DMS53 treated with DMSO at 0.1 percent for 48 hours (cell line): ENCODE data around the gene BRCA2.

ENCODE experiments used
- DNase-seq: peaks from one replicate; lab custom pipeline; 2025; ENCODE audit not compliant: unreplicated experiment; lab: John Stamatoyannopoulos, UW

The BRCA2 gene

DNA sequence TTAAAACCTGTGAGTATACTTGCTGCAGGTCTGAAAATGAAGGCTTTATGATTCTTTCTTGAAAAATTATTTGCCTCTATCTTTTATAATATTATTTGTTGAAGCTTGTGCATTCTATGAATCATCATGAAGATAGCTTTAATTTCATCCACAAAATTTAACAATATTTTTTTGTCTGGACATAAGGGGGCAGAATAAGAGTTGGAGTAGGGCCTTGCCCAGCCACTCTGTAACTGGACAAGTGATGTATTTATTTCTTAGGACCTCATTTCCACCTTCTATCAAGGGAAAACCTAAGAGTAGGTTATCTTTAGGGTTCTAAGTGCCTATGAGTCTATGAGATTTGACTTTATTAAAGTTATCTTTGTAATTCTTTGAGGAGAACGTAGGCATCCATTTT is 62.7 kb downstream of the BRCA2 start:
- DNase-seq: no peak

DNA sequence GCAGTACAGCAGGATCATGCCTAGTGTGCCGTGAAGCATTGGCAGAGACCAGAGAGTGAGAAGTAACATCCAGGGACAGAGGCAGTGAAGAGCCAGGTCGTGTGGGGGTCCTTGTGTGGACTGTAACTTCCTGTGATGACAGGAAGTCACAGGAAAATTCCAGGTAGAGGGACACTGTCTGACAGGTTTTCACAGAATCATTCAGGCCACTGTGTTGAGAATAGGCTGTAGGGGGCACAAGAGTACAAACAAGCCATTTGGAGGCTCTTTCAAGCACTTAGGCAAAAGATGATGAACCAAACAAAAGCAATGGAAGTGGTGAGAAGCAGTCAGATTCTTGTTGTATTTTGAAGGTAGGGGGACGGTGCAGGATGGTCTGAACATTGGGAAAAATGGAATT is 66.2 kb downstream of the BRCA2 start:
- DNase-seq: peak; percentile 22

DNA sequence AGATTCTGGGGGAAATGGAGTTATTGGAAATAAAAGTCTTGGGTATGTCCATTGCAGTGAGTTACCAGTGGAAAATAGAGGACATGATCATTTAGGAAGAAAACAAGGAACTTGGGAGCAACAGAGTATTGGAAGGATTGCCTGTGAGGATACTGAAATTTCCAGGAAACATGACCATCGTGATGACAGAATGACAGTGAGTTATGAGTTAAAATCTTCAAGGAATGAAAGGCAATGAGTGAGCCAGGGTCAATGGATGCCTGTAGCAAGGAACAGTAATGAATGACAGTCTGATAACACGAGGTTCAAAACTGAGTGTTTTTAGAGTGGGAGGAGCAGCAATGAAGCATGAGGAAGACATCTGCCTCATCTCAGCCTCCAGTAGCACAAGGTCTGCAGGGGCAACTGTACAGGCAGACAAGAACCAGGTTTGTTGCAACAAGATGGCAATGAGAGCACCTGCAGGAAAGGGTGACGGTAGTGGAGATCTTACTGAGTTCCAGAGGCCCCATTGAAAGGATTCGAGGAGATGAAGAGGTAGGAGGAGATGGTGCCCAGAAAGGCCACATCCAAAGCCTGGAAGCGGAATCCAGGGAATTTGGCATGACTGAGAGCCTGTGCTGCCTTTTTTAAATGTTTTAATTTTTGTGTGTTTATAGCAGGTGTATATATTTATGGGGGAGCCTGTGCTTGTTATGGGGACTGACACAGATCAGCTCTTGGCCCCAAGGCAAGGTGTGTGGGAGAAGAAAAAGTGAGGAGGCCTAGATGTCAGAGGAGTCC is 68.7 kb downstream of the BRCA2 start:
- DNase-seq: no peak

DNA sequence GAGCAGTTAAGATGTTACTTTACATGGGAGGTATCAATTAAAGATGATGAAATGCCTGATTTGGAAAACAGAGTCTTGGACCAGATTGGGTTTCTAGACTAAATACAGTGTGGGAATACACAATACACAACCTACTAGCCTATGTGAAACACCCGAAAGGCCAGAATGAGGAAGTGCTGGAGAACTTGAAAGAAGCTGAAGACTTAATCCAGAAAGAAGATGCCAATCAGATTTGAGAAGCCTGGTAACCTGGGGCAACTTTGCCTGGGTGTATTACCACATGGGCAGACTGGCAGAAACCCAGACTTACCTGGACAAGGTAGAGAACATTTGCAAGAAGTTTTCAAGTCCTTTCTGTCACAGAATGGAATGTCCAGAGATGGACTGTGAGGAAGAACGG is 69.4 kb downstream of the BRCA2 start:
- DNase-seq: no peak

DNA sequence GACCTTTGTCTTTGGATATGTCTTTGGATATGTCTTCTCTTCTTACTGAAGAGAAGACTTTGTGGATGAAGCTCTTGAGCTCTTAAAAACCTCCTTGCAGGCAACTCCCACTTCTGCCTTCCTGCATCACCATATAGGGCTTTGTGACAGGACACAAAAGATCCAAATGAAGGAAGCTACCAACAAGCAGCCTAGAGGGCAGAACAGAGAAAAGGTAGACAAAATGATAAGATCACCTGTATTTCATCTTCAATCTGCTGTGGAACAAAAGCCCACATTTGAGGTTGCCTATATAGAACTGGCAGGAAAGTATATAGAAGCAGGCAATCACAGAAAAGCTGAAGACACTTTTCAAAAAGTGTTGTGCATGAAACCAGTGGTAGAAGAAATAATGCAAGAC is 70.1 kb downstream of the BRCA2 start:
- DNase-seq: no peak

DNA sequence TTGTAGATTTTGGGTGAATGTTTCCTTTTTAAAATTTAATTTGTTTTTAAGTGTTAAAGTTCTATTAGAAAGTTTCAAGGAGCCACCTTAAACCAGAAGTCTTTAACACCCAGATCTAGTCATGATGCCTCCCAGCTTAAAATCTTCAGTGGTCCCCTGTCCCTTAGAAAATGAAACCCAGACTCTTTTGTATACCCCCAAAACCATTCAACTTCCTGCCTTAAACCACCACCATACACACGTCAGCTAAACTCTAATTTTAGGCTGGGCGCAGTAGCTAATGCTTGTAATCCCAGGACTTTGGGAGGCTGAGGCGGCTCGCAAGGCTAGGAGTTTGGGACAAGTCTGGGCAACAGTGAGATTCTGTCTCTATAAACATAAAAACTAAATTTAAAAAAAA is 74.7 kb downstream of the BRCA2 start:
- DNase-seq: no peak

DNA sequence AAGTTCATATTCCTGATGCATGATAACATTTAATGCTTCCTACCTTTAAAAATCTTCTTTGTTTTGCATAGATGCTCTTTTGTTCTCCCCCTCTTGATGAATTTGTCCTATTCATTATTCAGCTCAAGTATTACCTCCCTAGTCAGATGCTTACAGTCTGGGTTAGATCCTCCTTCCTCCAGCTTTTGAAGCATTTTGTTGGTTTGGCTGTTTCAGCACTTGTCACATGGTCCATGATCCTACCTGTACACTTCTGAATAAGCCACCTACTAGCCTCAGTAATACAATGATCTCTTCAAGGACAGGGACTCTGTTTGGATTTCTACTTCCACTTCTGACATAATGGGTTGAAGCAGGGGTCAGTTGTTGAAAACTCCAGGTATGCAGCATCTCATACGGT is 75.2 kb downstream of the BRCA2 start:
- DNase-seq: no peak

DNA sequence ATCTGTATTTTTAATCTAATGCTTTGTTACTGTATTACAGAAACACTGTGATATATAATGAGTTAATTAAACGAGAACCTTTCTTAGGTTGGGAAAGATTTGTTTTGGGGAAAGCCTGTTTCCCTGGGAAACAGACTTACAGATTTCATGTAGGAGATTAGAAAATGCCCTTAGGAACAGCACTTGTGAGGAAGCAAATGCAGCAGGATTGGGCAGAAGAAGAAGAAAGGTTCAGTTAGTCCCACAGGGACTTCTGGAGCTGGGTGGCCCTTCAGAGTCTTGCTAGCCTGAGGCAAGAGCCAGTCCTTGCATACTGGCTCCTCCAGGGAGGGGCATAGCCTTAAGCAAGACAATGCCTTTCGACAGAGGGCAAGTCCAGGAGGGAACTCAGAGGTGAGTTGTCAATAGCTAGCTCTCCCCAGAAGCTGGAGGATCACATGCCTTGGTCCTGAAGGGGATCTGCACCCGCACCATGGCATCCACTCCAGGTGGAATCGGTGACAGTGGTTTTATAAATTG is 75.9 kb downstream of the BRCA2 start:
- DNase-seq: no peak

DNA sequence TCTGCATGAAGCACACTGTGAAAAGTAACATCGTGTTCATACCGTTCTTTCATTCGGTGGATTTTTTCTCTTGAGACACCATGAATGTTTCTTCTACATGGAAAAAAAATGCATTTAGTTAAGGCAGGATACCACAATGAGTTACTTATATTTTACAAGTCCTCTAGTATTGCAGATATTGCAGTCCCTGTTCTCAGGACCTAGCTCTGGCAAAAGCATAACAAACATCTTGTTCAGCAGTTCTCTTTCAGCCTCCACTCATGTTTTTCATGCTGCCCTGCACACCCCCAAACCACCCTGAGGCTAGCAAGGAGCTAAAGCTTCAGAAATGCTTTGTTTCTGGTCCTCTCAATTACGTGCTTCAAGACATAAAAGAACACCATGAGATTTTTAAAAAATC is 87.8 kb downstream of the BRCA2 start:
- DNase-seq: no peak

DNA sequence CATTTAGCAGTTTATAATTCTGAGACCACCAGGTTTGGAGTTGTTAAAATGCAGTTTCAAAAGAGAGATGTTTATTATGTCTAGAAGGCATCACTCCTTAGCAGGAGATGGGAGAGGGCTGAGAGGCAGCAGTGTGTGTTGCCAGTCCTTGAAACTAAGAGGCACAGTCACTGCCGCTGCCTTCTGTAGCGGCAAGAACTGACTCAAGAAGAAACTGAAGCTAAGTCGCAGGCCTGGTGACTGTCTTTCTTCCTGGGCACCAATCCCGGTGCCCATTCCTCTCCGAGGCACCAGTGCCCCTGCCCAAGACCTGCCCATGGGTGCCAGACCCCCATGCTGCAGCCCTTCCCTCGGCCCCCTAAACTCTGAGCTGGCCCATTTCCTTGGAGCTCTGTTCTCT is 92.5 kb downstream of the BRCA2 start:
- no peak for DNase-seq

DNA sequence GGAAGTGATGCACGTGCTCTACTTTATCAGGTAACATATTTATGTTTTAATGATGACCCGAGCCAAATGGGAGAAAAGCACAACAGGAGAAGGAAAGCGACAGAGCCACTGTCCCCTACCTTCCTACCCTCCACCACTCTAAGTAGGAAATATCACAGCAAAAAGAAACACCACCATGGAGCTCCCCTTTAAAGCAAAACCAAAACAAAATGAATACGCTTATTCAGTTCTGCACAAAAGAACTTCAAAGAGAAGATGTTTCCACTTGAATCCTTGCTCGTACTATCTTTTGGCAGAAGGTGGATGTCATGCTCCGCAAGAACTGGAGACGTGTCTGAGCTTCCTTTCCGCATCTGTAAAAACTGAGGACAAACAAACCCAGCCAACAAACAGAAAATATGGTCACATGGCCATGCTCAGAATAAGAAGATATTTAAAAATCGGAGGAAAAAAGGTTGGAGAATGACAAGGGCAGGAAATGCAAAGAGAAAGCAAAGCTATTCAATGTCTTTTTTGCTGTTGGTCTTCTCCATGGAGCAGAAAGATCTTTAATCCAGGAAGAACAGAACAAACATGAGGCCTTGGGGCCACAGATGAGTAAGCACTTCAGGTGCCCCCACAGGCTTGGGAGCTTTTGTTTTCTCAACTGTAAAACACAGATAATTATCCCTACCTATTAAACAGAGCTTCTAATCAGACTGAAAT is 93.1 kb downstream of the BRCA2 start:
- DNase-seq: peak; percentile 85

DNA sequence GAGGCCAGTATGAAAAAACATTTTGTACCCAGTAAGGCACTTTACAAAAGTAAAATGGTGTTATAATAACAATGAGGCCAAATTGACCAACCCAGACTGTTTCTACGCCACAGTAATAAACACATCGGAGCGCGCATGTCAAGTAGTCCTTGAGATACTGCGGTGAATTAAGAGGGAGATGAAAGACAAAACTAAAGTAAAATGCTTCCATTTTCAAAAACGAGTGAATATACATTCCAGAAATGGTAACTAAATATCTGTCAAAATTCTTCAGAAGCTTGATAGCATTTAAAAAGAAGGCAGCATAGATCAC is 93.6 kb downstream of the BRCA2 start:
- peak; percentile 85 for DNase-seq

DNA sequence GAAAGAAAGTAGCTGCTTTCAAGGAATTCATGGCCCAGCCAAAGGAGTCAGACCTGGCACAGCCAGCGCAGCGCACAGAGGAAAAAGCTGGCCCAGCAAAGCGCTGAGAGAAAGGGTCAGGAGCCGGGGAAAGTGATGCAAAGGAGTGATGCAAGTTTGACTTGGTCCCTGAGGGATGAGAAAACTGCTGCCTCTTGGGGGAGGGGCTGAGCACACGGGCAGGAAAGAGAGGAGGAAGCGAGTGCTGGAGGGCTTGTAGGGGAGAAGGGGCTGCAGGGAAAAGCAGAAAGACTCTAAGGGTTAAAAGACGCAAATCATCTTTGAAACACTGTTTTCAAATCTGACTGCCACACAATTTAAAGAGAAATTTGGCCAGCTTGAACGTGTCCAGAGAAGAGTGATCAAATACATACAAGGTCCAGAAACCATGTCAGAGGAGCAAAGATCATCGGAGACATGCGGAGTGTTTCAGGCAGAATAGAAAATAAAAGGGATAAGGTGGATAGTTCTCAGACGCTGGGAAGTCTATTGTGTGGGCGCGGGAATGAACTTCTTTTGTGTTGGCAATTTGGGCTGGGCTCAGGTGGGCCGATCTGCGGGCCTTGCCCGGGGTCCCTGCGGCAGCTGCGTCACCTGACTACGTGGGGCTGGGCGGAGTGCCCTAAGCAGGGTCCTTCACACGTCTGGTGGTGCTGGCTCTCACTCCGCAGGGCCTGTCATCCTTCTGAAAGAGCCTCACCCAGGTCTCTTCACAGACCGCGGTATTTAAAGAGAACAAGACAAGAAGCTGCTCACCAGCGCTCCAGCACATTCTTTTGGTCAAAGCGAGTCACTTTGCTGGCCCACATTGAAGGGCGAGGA is 94.5 kb downstream of the BRCA2 start:
- DNase-seq: peak; percentile 30

DNA sequence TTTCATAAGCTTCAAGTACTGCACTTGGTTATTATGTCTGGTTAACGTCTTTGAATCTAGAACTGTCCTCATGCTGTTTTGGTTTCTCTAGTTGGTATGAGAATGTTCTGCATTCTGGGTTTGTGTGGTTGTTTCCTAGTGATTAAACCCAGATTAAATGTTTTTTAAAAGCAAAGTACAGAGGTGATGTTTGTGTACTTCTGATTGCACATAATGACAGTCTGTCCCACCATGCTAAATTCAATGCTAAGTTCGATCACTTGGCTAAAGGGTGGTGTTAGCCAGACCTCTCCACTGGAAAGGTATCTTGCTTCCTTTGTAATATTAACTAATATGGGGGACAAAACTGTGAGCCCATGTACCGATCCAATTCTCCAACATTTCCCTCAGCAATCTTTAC is 98.0 kb downstream of the BRCA2 start:
- DNase-seq: no peak

DNA sequence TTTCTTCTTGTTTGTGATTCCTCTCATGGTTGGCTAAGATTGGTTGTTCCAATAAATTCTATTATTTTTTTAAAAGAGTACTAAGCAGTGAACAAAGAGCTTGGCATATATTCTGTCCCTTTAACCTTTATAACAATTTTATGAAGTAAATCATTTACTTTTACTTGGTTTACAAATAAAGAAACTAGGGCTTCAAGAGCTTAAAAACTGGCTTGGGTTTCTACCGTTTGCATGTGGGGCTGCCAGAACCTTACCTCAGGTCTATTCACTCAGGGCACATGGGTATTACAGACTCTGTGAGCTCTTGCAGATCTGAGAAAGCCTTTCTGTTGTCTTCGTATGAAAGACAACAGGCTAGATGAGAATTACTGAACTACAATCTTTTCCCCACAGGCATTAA is 99.3 kb downstream of the BRCA2 start:
- no peak for DNase-seq

DNA sequence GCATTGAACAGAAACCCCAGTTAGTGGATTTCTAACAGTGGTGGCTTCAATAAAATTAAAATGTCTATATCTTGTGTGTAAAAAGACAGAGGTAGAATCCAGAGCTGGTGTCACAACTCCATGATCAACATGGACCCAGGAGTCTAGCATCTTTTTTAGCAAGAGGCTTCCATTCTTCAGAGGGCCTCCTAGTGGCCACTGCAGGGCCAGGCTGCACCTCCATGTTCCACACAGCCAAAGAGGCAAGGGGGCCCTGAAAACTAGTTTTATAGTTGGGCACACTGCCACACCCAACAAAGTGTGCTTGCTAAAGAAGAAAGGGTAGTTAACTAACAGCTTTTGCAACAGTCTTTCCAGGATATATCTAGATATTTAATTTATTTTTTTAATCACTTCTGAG is 99.7 kb downstream of the BRCA2 start:
- DNase-seq: no peak

DNA sequence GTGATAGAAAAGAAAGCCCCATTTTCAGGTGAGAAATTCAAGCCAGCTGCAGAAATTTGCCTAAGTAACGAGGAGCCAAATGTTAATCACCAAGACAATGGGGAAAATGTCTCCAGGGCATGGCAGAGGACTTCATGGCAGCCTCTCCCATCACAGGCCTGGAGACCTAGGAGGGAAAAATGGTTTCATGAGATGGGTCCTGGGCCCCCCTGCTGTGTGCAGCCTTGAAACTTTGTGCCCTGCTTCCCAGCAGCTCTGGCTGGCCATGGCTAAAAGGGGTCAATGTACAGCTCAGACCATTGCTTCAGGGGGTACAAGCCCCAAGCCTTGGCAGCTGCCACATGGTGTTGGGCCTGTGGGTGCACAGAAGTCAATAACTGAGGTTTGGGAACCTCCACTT is 102.7 kb downstream of the BRCA2 start:
- DNase-seq: no peak

DNA sequence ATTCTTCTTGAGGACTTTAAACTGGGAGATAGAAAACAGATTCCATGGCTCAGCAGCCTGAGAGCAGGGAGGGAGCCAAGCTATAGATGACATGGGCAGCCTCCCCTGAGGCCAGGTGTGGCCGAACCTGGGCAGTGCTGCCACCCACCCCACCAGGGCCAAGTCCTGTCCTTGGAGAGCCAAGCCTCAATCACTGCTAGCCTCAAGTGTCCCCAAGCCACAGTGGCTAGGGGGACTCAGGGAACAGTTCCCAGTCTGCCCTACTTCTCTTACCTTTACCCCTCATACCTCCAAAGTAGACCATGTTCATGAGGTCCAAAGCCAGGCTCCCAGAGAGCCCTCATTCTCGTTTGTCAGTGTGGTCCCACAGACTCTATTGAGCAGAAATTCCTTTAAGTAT is 104.6 kb downstream of the BRCA2 start:
- DNase-seq: no peak

DNA sequence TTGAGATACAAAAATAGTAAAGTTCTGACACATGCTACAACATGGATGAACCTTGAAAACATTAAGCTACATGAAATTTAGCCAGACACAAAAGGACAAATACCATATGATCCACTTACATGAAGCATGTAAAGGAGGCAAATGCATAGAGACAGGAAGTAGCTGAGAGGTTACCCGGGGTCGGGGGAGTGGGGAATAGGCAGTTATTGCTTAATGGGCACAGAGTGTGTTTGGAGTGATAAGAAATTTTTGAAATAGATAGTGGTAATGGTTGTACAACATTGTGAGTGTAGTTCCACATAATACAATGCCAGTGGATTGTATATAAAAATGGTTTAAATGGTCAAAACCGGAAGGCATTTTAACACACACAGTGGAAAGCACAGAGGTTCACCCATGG is 108.3 kb downstream of the BRCA2 start:
- DNase-seq: no peak

DNA sequence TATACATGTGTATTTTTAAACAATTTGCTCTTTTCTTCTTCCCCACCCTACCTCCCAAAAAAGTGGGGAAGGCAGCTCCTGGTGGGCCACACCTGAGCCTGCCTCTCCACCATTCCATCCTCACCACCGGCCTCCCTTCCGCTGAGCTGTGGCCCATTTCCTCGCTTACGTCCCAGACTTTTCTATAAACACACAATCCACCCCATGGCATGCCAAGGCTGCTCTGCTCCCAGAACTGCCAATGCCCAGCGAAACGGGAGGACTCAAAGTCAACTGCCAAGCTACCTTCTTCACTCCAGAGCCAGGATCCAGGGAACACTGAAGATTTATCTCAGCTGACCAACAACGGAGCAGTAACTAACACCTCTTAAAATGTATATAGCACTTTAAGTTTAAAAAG is 109.8 kb downstream of the BRCA2 start:
- DNase-seq: no peak

DNA sequence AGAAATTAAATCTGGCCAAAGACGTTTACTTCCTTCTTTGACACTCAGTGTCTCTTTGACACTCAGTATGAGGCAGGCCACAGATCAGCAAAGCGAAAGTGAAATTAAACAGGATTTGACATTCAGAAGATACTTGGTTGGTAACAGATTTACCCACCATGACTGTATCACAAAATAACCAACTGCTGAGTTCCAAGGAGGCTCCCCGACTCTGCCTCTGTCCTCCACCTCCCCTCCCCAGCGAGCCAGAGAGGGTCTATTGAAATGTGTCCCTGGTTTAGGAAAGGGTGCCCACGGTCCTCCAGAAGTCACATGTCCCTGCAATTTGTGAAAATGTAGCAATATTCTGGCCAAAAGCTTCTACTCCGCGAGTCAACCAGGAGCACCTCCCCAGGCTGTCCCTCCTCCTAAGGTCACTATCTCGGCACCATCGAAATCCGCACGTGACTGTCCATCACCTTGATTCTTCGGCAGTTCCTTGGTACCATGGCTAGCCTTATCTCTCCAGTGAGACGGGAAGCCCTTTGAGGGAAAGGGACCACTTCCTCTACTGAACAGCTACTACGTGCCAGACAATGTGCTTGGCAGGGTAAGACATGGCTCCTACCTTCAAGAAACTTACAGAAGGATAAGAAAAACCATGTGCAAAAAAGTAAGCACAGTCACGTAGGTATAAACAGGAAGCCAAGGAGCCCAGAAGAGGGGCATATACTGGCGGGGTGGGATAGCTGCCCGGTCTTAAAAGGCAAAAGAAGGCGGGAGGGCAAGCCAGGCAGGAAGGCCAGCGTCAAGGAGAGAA is 111.1 kb downstream of the BRCA2 start:
- peak; percentile 61 for DNase-seq
